Endothelial cell of umbilical vein (primary cell): ENCODE data around the gene HYLS1. TPM values are rescaled to one million over a fixed set of nuclear protein-coding genes. Genes with fewer than 3 reads are reported as not detected.
A peak's percentile ranks its signal among the peaks of the same experiment; 100 is the strongest.

ENCODE experiments used
- BruUV-seq: library from RNA; stranded (reverse); fragments of 400-500 nt; replicated peaks from 2 replicates; lab custom pipeline; 2021; lab: Mats Ljungman, UMichigan
- CTCF ChIA-PET: fragments of 300-600, 350-600 bp; sonication (Branson Sonifier 250); formaldehyde crosslinking; loops from one replicate; lab custom pipeline; 2021; ENCODE audit warnings: antibody characterized with exemption, inconsistent platforms; lab: Charles Lee
- POLR2A ChIA-PET: fragments of 300-600, 350-600 bp; sonication (Branson Sonifier 250); formaldehyde crosslinking; loops from one replicate; lab custom pipeline; 2021; ENCODE audit warnings: antibody characterized with exemption, inconsistent platforms; lab: Charles Lee
- DNase-seq: peaks from one replicate; pipeline ENCODE4 v3.0.0-alpha.2; 2011; ENCODE audit warnings: low read depth, low spot score
- FAIRE-seq: peaks from 2 replicates; lab custom pipeline; 2011; peaks lifted over from hg19 to GRCh38; lab: Jason Lieb, UNC
- H2AFZ ChIP-seq: 2 replicates; pipeline ENCODE4 v1.6.0; 2012; ENCODE audit warnings: low read depth, low read length, control low read depth, inconsistent platforms
- H3K27ac ChIP-seq: 2 replicates; pipeline ENCODE4 v1.5.1; 2011; ENCODE audit warnings: low read depth, mild to moderate bottlenecking, control low read depth, low read length, moderate library complexity; ENCODE audit not compliant: insufficient read depth
- H3K27me3 ChIP-seq, 2 experiments: 2 replicates each; pipeline versions ENCODE4 v1.6.0 to v1.6.1; 2011; ENCODE audit warnings: low read length in 2 of 2, mixed read lengths in 1 of 2; ENCODE audit not compliant: control insufficient read depth in 2 of 2, insufficient read depth in 2 of 2
- H3K36me3 ChIP-seq, 2 experiments: 2 replicates in 1 of 2; 3 replicates in 1 of 2; pipeline ENCODE4 v1.5.1; 2011; ENCODE audit warnings: low read length in 2 of 2, mild to moderate bottlenecking in 1 of 2, moderate library complexity in 1 of 2; ENCODE audit not compliant: control insufficient read depth in 2 of 2, insufficient read depth in 2 of 2; ENCODE audit errors: extremely low read depth in 1 of 2
- H3K4me1 ChIP-seq: 3 replicates; pipeline ENCODE4 v1.5.1; 2011; ENCODE audit warnings: mild to moderate bottlenecking, low read length; ENCODE audit not compliant: control insufficient read depth, insufficient read depth; ENCODE audit errors: extremely low read depth
- H3K4me2 ChIP-seq: 2 replicates; pipeline ENCODE4 v1.6.1; 2011; ENCODE audit warnings: low read length, control low read depth, mixed read lengths; ENCODE audit not compliant: insufficient read depth
- H3K4me3 ChIP-seq, 3 experiments: fragments of 200-600 bp in 1 of 3; sonication (generic), shearing (Covaris generic) in 1 of 3; replicated peaks in 1 of 3; 2 replicates each; pipeline ENCODE4 v1.5.1; 2011 to 2016; ENCODE audit warnings: control low read depth in 3 of 3, low read length in 3 of 3, mild to moderate bottlenecking in 2 of 3, inconsistent platforms in 1 of 3, low read depth in 1 of 3, moderate library complexity in 1 of 3; ENCODE audit not compliant: insufficient read depth in 1 of 3
- H3K79me2 ChIP-seq: 2 replicates; pipeline ENCODE4 v1.6.0; 2012; ENCODE audit warnings: low read length, inconsistent platforms; ENCODE audit not compliant: control insufficient read depth, insufficient read depth
- H3K9ac ChIP-seq: replicated peaks from 2 replicates; pipeline ENCODE3; 2011; ENCODE audit warnings: low read length, control low read depth; ENCODE audit not compliant: insufficient read depth; ENCODE audit errors: extremely low read depth
- H3K9me1 ChIP-seq: replicated peaks from 3 replicates; pipeline ENCODE4 v1.6.0; 2011; ENCODE audit warnings: mild to moderate bottlenecking, low read length; ENCODE audit not compliant: control insufficient read depth, insufficient read depth; ENCODE audit errors: extremely low read depth
- H3K9me3 ChIP-seq: replicated peaks from 2 replicates; pipeline ENCODE4 v1.5.1; 2012; ENCODE audit warnings: low read length, inconsistent platforms; ENCODE audit not compliant: control insufficient read depth, insufficient read depth
- H4K20me1 ChIP-seq: replicated peaks from 2 replicates; pipeline ENCODE3; 2011; ENCODE audit warnings: mild to moderate bottlenecking, low read length; ENCODE audit not compliant: control insufficient read depth, insufficient read depth; ENCODE audit errors: extremely low read depth
- EZH2 ChIP-seq: IDR thresholded peaks from 2 replicates; pipeline ENCODE4 v1.6.1; 2012; ENCODE audit warnings: borderline replicate concordance, low read depth, mild to moderate bottlenecking, moderate library complexity, low read length, inconsistent platforms; ENCODE audit not compliant: severe bottlenecking
- FOS ChIP-seq: IDR thresholded peaks from 2 replicates; pipeline ENCODE4 v1.6.1; 2011; ENCODE audit warnings: mild to moderate bottlenecking, low read length, moderate library complexity, borderline replicate concordance; ENCODE audit not compliant: insufficient read depth
- GATA2 ChIP-seq: IDR thresholded peaks from 2 replicates; pipeline ENCODE4 v1.7.0; 2011; ENCODE audit warnings: low read depth, mild to moderate bottlenecking, moderate library complexity, mixed read lengths, low read length; ENCODE audit not compliant: insufficient read length, insufficient read depth
- JUN ChIP-seq: IDR thresholded peaks from 2 replicates; pipeline ENCODE4 v1.6.1; 2011; ENCODE audit warnings: borderline replicate concordance, low read depth; ENCODE audit not compliant: insufficient read length, insufficient read depth
- MYC ChIP-seq: IDR thresholded peaks from one replicate; pipeline ENCODE4 v1.6.1; 2011; ENCODE audit warnings: mild to moderate bottlenecking, low read depth, low read length
- POLR2A ChIP-seq: IDR thresholded peaks from 2 replicates; pipeline ENCODE4 v1.6.1; 2012; ENCODE audit warnings: low read depth, mild to moderate bottlenecking, control low read depth, low read length
- POLR2AphosphoS5 ChIP-seq: IDR thresholded peaks from 2 replicates; pipeline ENCODE4 v1.6.1; 2012; ENCODE audit warnings: low read depth, mild to moderate bottlenecking, control low read depth, low read length, moderate library complexity; ENCODE audit not compliant: insufficient read depth
- dilution Hi-C: fragments of 300-500 bp; cut with MboI; formaldehyde crosslinking; loops from one replicate; pipeline ENCODE4 v1.15.0; 2019; ENCODE audit warnings: low sequenced_read_pairs; ENCODE audit not compliant: extremely low pct_ligation_motif_present
- intact Hi-C: fragments of 100-400 bp; cut with micrococcal nuclease; formaldehyde crosslinking; loops from one replicate; pipeline ENCODE4 v1.10.0; 2022
- polyA plus RNA-seq, 4 experiments: library from polyadenylated mRNA; depleted of rRNA in 3 of 4; stranded (reverse) in 3 of 4; unstranded in 1 of 4; fragments of >200 nt; gene quantifications; 2 replicates each; pipeline versions ENCODE4 v1.2.1 to v1.2.3, GENCODE V29; 2011 to 2012; ENCODE audit warnings: missing spikeins in 1 of 4
- total RNA-seq: library from RNA; stranded (reverse); gene quantifications from 2 replicates; pipeline ENCODE4 v1.2.3, GENCODE V29; 2021
- TF ChIP-seq, protein P1 (sequence below), 2 donors: IDR thresholded peaks; 1 replicate in 1 of 2; 2 replicates in 1 of 2; pipeline ENCODE4 v1.5.1; 2011; ENCODE audit warnings: low read length in 2 of 2, mild to moderate bottlenecking in 2 of 2, moderate library complexity in 2 of 2, control low read depth in 1 of 2, inconsistent platforms in 1 of 2, low read depth in 1 of 2; ENCODE audit not compliant: insufficient read depth in 1 of 2; ENCODE audit errors: extremely low read depth in 1 of 2
- TF ChIP-seq, protein P2 (sequence below): IDR thresholded peaks from 2 replicates; pipeline ENCODE4 v1.6.1; 2011; ENCODE audit not compliant: insufficient read depth, insufficient read length

The HYLS1 gene
- total and polyA plus RNA-seq, 2 donors (not counting 3 experiments of a cell fraction or from before 2014, with no cell fraction given): 4.7 to 12.6 TPM

DNA sequence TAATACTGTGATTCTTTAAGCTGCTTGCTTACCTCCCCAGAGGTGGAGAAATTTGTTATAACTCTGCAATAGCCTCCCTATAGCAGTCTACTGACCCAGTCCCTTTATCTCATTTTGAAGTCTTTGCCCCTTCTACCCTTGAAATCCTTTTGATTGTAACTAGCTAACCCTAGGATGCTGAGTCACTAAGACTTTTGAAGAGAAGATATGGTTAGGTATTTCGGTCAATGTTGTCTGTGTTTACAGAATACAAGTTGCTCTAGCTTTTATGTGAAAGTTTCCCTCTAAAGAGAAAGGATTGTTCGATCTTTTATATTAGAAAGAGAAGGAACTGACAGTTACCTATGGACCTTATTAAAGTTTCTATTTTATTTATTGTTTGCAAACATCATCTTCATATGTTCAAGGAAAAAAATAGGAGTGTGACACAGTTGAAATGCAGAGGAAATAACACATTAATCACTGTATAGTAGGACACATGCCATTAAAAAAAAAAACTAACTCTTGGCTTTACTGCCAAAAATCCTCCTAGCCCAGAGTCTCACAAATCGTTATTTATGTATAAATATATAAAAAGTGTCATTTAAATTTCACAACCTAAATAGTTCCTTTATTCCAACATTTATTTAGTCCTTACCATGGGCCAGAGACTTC is 3.1 kb downstream of the HYLS1 start:
- intact Hi-C loops: no loop called here
- DNase-seq: peak; percentile 79
- Histone ChIP-seq H3K4me1 (peaks cover 26% of the 10 kb centered on the region), H3K36me3 (peaks cover 2 to 14% of the 10 kb centered on the region in 2 experiments), H2AFZ (no peak overlapping the region), H3K79me2 (peaks cover 63% of the 10 kb centered on the region), H3K9me3 (no peaks in the 10 kb centered on the region), H3K9me1 (no peaks in the 10 kb centered on the region), H3K4me2 (peak overlapping the region; percentile 79), H4K20me1 (no peaks in the 10 kb centered on the region), H3K9ac (peak overlapping the region; percentile 8), H3K27me3 (no peaks in the 10 kb centered on the region), H3K4me3 (peak overlapping the region in 1 of 3 experiments; percentile 11), H3K27ac (peak overlapping the region; percentile 4)
- FAIRE-seq: no peak
- TF ChIP-seq, protein P1, sequence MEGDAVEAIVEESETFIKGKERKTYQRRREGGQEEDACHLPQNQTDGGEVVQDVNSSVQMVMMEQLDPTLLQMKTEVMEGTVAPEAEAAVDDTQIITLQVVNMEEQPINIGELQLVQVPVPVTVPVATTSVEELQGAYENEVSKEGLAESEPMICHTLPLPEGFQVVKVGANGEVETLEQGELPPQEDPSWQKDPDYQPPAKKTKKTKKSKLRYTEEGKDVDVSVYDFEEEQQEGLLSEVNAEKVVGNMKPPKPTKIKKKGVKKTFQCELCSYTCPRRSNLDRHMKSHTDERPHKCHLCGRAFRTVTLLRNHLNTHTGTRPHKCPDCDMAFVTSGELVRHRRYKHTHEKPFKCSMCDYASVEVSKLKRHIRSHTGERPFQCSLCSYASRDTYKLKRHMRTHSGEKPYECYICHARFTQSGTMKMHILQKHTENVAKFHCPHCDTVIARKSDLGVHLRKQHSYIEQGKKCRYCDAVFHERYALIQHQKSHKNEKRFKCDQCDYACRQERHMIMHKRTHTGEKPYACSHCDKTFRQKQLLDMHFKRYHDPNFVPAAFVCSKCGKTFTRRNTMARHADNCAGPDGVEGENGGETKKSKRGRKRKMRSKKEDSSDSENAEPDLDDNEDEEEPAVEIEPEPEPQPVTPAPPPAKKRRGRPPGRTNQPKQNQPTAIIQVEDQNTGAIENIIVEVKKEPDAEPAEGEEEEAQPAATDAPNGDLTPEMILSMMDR (IDR thresholded peaks at IDR 0.05; ENCODE audit: extremely low read depth in 1 of 2, insufficient read depth in 1 of 2, low read depth in 1 of 2, low read length in 2 of 2): no peak
- TF ChIP-seq POLR2A (no peak), POLR2AphosphoS5 (no peak), EZH2 (no peak), FOS (no peak), GATA2 (no peak), MYC (no peak), JUN (no peak)
- TF ChIP-seq, protein P2, sequence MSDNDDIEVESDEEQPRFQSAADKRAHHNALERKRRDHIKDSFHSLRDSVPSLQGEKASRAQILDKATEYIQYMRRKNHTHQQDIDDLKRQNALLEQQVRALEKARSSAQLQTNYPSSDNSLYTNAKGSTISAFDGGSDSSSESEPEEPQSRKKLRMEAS: no peak
- CTCF ChIA-PET: interaction anchor here (0.8 to 0.9 kb wide), 3 partner anchors 8 to 16 kb away, joined by 3 to 4 read pairs (median 3); partner anchors contain the start of gene PUS3
- dilution Hi-C loops: no loop called here
- BruUV-seq: no TSS peak
- POLR2A ChIA-PET: interaction anchor here (1.0 kb wide), 1 partner anchor 13 kb away, joined by 3 read pairs; the partner anchor contains the start of gene PUS3
